ENCODE data around the gene ZRANB2. TPM values are rescaled to one million over a fixed set of nuclear protein-coding genes. Genes with fewer than 3 reads are reported as not detected.

ZRANB2 gene
- total RNA-seq, 2 donors from 2014 or later: 23.5 to 37.9 TPM

DNA sequence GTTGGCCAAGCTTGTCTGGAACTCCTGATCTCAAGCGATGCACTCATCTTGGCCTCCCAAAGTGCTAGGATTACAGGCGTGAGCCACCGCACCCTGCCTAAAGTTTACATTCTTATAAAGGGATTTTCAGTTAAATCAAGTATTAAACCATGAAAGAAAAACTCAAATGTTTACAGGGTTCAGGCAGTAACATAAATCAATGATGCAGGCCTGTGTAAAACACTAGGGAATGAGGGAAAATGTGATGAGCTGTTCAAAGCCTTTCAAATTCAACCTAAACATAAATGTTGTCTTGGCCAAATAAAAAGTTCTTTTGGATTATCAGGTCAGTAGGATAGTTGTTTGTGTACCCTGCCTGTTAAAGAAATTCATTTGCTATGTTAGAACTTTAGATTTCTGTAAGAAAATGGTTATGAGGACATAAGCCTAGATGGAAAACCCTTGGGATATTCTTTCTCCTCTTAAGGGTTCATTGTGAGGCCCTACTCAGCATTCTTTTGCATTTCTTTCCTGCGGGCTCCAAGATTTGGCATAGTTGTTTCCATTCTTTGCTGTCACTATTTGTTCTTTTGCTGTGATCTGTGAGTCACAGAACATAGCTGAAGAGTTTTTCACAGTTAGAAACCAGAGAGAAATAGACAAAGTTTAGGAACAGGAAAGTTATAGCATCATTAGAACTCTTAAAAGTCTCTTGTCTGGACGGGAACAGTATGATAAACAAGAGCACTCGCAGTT lies 8.9 kb upstream of the ZRANB2 start:
- Histone ChIP-seq H3K36me3 (no peaks in the 10 kb centered on the region), H3K27me3 (no peaks in the 10 kb centered on the region), H3K27ac (no peak overlapping the region), H3K9me3 (no peaks in the 10 kb centered on the region), H3K4me1 (no peaks in the 10 kb centered on the region), H3K4me3 (no peak overlapping the region)
- TF ChIP-seq, protein P1, sequence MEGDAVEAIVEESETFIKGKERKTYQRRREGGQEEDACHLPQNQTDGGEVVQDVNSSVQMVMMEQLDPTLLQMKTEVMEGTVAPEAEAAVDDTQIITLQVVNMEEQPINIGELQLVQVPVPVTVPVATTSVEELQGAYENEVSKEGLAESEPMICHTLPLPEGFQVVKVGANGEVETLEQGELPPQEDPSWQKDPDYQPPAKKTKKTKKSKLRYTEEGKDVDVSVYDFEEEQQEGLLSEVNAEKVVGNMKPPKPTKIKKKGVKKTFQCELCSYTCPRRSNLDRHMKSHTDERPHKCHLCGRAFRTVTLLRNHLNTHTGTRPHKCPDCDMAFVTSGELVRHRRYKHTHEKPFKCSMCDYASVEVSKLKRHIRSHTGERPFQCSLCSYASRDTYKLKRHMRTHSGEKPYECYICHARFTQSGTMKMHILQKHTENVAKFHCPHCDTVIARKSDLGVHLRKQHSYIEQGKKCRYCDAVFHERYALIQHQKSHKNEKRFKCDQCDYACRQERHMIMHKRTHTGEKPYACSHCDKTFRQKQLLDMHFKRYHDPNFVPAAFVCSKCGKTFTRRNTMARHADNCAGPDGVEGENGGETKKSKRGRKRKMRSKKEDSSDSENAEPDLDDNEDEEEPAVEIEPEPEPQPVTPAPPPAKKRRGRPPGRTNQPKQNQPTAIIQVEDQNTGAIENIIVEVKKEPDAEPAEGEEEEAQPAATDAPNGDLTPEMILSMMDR (IDR thresholded peaks at IDR 0.05): no peak
- no peak for DNase-seq (ENCODE audit: low spot score)

DNA sequence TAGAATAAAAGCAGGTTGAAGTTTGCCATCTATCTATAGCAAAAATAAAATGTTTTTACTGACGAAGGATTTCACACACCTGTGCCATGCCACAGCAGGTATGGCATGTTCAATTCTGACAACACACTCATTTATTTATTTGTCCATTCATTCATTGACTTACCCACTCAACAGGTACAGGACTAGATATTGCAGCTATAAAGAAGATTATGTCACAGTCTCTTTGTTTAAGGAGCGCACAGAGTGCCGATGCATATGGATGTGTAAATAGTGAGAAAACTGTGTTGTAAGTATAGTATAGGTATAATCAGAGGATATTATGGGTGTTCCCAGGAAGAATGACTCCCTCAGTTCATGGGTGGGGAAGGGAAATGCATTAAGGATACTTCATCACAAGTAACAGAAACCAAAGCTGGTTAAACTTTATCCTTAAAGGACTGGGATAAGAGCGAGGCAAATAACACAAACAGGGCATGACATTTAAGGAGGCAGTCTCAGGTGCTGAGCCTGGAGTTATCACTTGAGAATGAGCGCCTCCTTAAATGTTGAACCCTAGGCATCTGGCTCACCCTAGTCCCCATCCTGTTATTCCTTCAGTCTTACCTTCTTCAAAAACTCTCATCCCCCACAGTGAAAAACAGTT lies 7.9 kb upstream of the ZRANB2 start:
- Histone ChIP-seq H3K4me3 (no peak overlapping the region), H3K4me1 (no peaks in the 10 kb centered on the region), H3K27ac (no peak overlapping the region)

DNA sequence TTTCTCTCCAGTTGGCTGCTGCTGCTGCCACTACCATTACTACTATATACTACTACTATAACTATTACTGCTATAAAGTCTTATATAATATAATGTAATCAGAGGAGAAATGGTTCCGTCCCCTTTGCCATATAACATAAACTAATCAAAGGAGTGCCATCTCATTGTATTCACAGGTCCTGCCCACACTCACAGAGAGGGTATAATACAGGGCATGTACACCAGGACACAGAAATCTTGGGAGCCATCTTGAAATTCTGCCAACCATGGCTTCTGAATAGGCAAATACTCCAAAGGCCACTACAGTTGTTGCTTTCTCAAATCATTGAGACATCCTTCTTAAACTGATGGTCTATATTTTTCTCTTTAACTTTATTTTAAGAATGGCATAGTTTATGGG lies 6.9 kb upstream of the ZRANB2 start:
- Histone ChIP-seq H3K4me1 (no peaks in the 10 kb centered on the region), H3K27me3 (no peaks in the 10 kb centered on the region), H3K4me3 (no peak overlapping the region), H3K36me3 (no peaks in the 10 kb centered on the region), H3K9me3 (no peaks in the 10 kb centered on the region), H3K27ac (no peak overlapping the region)
- TF ChIP-seq, protein P1 (IDR thresholded peaks at IDR 0.05): no peak
- DNase-seq (ENCODE audit: low spot score): no peak

More for the DNA sequence above, 7.9 kb upstream of the ZRANB2 start:
- TF ChIP-seq, protein P1 (IDR thresholded peaks at IDR 0.05): no peak
- no peaks in the 10 kb centered on the region for H3K36me3 ChIP-seq
- no peak for DNase-seq (ENCODE audit: low spot score)
- H3K27me3 ChIP-seq: no peaks in the 10 kb centered on the region
- no peaks in the 10 kb centered on the region for H3K9me3 ChIP-seq

DNA sequence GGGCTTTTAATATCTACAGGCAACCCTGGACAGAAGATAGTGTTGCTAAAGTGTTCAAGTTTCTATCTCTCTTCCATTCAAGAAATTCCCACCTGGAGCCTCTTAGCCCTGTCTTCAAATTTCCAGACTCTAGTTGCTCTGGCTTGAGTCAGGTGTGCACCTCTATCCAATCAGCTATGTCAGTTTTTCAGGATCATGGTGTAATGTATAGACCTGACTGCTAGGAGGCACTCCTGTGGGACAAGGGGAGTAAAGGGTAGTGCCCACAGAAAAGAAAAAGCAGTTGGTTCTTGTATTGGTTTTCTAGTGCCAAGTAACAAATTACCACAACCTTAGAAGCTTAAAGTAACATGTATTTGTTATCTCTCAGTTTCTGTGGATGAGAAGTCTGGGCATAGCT lies 6.2 kb upstream of the ZRANB2 start:
- Histone ChIP-seq H3K36me3 (no peaks in the 10 kb centered on the region), H3K27me3 (no peaks in the 10 kb centered on the region), H3K27ac (no peak overlapping the region), H3K4me1 (no peaks in the 10 kb centered on the region), H3K4me3 (no peak overlapping the region), H3K9me3 (no peaks in the 10 kb centered on the region)
- DNase-seq (ENCODE audit: low spot score): no peak
- TF ChIP-seq, protein P1 (IDR thresholded peaks at IDR 0.05): no peak

DNA sequence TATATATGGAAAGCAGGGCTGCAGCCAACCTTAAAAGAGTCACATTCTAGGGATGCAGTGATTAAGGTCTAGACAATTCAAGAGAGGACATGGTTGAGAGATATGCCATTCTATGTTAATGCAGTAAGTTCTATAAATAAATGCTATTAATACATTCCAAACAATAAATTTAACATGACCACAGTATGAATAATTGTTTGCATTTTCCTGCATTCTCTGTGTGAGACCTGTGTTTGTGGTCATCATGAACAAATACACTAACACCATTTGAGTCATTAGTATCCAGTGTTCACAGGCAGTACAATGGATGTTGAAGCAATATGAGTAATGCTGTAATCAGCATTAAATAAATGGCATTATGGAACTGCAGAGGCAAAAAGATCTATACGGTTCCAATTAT lies 5.5 kb upstream of the ZRANB2 start:
- no peaks in the 10 kb centered on the region for H3K27me3 ChIP-seq
- H3K27ac ChIP-seq: no peak overlapping the region
- DNase-seq (ENCODE audit: low spot score): no peak
- no peaks in the 10 kb centered on the region for H3K36me3 ChIP-seq
- peaks cover 0 to 5% of the 10 kb centered on the region in 2 donors for H3K4me1 ChIP-seq
- no peak overlapping the region for H3K4me3 ChIP-seq
- H3K9me3 ChIP-seq: no peaks in the 10 kb centered on the region
- TF ChIP-seq, protein P1 (IDR thresholded peaks at IDR 0.05): no peak

All from right atrium auricular region (tissue), 2 donors.